HUES64 (cell line): Measurements from ENCODE around the gene EYS.
"Not testable (repeated sequence)": the region's sequence is repeated elsewhere in the genome, so short reads cannot be mapped to it uniquely, and the experiment has no call there.

Source experiments
- H3K27ac ChIP-seq: 2 replicates; pipeline ENCODE4 v1.7.0; 2013; ENCODE audit warnings: low read depth, low read length, inconsistent platforms
- H3K27me3 ChIP-seq: 2 replicates; pipeline ENCODE4 v1.6.1; 2013; ENCODE audit warnings: mild to moderate bottlenecking, low read length; ENCODE audit not compliant: insufficient read depth
- H3K36me3 ChIP-seq: 2 replicates; pipeline ENCODE4 v1.6.1; 2013; ENCODE audit warnings: mild to moderate bottlenecking, low read length; ENCODE audit not compliant: insufficient read depth
- H3K4me1 ChIP-seq: 2 replicates; pipeline ENCODE4 v1.6.1; 2013; ENCODE audit warnings: mild to moderate bottlenecking, low read length, moderate library complexity; ENCODE audit not compliant: insufficient read depth
- H3K4me3 ChIP-seq: 2 replicates; pipeline ENCODE4 v1.5.1; 2013; ENCODE audit warnings: mild to moderate bottlenecking, low read length, moderate library complexity
- H3K9ac ChIP-seq: 2 replicates; pipeline ENCODE4 v1.6.1; 2013; ENCODE audit warnings: mild to moderate bottlenecking, low read depth, low read length
- H3K9me3 ChIP-seq: 2 replicates; pipeline ENCODE4 v1.6.1; 2013; ENCODE audit warnings: low read depth, low read length; ENCODE audit not compliant: insufficient read depth
- WGBS: fragments of 150-250, 120-280 bp; methylation state at CpG from one replicate; pipeline ENCODE4 v1.1.7; 2013; ENCODE audit warnings: missing lambda C conversion rate; 5-methylcytosine and 5-hydroxymethylcytosine counted together

The EYS gene

GRCh38 chr6:64050590-64050989 lies 1656.4 kb downstream of the EYS start:
- Histone ChIP-seq H3K27me3 (no peaks in the 10 kb centered on the region), H3K9me3 (no peaks in the 10 kb centered on the region), H3K4me3 (no peak overlapping the region), H3K9ac (no peak overlapping the region), H3K36me3 (no peaks in the 10 kb centered on the region), H3K4me1 (no peaks in the 10 kb centered on the region), H3K27ac (no peak overlapping the region)
- 89% methylated on average over 1 of the region's 1 CpG for WGBS

GRCh38 chr6:64049736-64050135 lies 1657.3 kb downstream of the EYS start:
- whole genome bisulfite sequencing = 79% methylated on average over 2 of the region's 2 CpGs
- Histone ChIP-seq H3K27me3 (no peaks in the 10 kb centered on the region), H3K4me1 (no peaks in the 10 kb centered on the region), H3K4me3 (no peak overlapping the region), H3K27ac (no peak overlapping the region), H3K36me3 (no peaks in the 10 kb centered on the region), H3K9ac (no peak overlapping the region), H3K9me3 (no peaks in the 10 kb centered on the region)

- H3K9me3 ChIP-seq = no peaks in the 10 kb centered on the region
- no peak overlapping the region for H3K9ac ChIP-seq
- H3K4me3 ChIP-seq = no peak overlapping the region
- H3K27me3 ChIP-seq = no peaks in the 10 kb centered on the region
- no peaks in the 10 kb centered on the region for H3K4me1 ChIP-seq
- H3K27ac ChIP-seq = no peak overlapping the region
- H3K36me3 ChIP-seq = no peaks in the 10 kb centered on the region
- WGBS = 100% methylated on average over 1 of the region's 1 CpG
Measured at GRCh38 chr6:64046746-64047208, 1660.2 kb downstream of the EYS start.

DNA sequence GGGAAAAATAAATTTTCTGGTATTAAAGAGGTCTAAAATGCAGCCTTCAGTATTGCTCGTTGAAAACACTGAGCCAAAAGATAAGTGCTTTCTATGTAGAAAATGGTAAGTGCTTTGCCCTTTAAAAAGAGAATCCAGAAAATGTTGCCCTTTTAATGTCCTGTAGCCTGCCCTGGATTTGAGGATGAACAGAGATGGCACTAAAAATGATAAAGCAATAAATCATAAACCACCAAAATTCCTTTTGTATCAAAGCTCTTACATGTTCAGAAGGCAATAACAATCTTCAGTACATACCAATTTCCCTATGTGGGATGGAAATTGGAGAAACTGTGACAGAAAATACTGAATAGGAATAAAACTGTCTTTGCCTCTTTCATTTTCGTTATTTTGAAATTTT lies 1665.7 kb downstream of the EYS start:
- H3K27ac ChIP-seq = no peak overlapping the region
- H3K27me3 ChIP-seq = no peaks in the 10 kb centered on the region
- no peaks in the 10 kb centered on the region for H3K36me3 ChIP-seq
- 90% methylated on average over 1 of the region's 2 CpGs for WGBS
- H3K9ac ChIP-seq = no peak overlapping the region
- no peaks in the 10 kb centered on the region for H3K4me1 ChIP-seq
- no peaks in the 10 kb centered on the region for H3K9me3 ChIP-seq
- H3K4me3 ChIP-seq = no peak overlapping the region

DNA sequence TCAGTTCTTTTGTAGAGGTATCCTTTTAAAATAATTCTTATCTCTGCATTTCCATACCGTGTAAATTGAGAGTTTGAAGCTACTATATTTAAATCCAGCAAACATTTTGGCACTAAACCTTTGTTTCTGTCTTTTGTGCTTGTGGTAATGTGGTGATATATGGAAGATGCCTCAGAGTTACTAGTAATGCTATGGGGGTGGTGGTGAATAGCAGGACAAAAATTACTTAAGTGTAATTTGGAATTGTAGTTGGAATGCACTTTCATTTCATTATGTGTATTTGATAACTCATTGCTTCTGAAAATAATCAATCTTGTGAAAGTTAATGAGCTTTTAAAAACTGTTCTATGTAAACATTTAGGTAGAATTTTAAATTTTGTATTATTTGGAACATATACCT lies 1666.9 kb downstream of the EYS start:
- WGBS = no CpG with 5 or more reads among the region's 1 CpG
- Histone ChIP-seq H3K9me3 (no peaks in the 10 kb centered on the region), H3K4me1 (no peaks in the 10 kb centered on the region), H3K27ac (no peak overlapping the region), H3K9ac (no peak overlapping the region), H3K4me3 (no peak overlapping the region), H3K36me3 (no peaks in the 10 kb centered on the region), H3K27me3 (no peaks in the 10 kb centered on the region)

GRCh38 chr6:64037427-64037826 lies 1669.6 kb downstream of the EYS start:
- H3K9me3 ChIP-seq = no peaks in the 10 kb centered on the region
- WGBS = 80% methylated on average over 1 of the region's 1 CpG
- H3K36me3 ChIP-seq = no peaks in the 10 kb centered on the region
- no peak overlapping the region for H3K9ac ChIP-seq
- H3K27me3 ChIP-seq = no peaks in the 10 kb centered on the region
- H3K27ac ChIP-seq = no peak overlapping the region
- no peaks in the 10 kb centered on the region for H3K4me1 ChIP-seq
- no peak overlapping the region for H3K4me3 ChIP-seq

DNA sequence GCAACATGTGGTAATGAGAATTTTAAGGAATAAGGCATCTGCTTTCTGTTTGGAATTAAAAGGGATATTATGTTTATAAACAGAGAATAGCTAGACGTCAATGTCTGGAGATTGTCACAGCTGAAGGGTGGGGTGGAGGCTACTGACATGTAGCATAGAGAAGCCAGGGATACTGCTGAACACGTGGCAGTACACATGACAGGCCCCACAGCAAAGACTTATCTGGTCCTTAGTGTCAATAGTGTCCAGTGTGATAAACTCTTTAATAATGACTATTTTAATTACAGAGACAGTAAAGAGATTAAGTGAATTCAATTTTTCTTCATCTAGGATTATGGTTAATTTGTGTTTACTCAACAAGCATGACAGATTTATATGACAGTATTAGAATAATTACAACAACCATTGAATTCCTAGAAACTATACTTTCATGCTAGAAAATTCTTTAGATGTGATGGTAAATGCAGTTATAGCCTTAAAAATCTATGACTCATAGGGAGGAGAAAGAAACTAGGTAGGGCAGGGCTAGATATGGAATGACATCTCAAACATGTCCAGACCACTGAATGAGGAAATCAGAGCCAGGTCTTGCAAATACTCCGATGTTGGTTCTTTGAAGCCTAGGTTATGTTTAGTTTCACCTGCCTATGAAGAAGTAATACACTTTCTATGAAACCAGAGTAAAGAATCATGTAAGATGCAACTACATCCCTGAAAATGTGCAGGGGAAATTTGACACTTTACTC lies 1671.9 kb downstream of the EYS start:
- Histone ChIP-seq H3K4me1 (no peaks in the 10 kb centered on the region), H3K9me3 (no peaks in the 10 kb centered on the region), H3K4me3 (no peak overlapping the region), H3K9ac (no peak overlapping the region), H3K27ac (no peak overlapping the region), H3K27me3 (no peaks in the 10 kb centered on the region), H3K36me3 (no peaks in the 10 kb centered on the region)
- 91% methylated on average over 3 of the region's 3 CpGs for WGBS

DNA sequence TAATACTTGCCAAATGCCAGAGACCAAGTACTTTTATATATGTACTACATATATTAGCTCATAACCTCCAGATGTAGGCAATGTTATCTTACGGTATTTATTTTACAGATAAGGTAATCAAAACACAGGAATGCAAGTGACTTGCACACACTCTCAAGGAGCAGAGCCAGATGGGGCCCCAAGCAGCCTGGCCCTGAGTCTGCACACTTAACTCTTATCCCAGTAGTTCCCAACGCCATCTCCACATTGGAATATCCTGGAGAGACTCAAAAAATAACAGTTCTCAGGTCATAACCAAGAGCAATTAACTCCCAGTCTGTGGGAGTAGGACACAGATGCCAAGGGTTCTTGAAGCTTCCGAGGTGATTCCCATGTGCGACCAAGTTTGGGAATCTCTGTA lies 1672.7 kb downstream of the EYS start:
- Histone ChIP-seq H3K4me1 (no peaks in the 10 kb centered on the region), H3K9ac (no peak overlapping the region), H3K27me3 (no peaks in the 10 kb centered on the region), H3K9me3 (no peaks in the 10 kb centered on the region), H3K36me3 (no peaks in the 10 kb centered on the region), H3K4me3 (no peak overlapping the region), H3K27ac (no peak overlapping the region)
- 96% methylated on average over 4 of the region's 4 CpGs for WGBS

DNA sequence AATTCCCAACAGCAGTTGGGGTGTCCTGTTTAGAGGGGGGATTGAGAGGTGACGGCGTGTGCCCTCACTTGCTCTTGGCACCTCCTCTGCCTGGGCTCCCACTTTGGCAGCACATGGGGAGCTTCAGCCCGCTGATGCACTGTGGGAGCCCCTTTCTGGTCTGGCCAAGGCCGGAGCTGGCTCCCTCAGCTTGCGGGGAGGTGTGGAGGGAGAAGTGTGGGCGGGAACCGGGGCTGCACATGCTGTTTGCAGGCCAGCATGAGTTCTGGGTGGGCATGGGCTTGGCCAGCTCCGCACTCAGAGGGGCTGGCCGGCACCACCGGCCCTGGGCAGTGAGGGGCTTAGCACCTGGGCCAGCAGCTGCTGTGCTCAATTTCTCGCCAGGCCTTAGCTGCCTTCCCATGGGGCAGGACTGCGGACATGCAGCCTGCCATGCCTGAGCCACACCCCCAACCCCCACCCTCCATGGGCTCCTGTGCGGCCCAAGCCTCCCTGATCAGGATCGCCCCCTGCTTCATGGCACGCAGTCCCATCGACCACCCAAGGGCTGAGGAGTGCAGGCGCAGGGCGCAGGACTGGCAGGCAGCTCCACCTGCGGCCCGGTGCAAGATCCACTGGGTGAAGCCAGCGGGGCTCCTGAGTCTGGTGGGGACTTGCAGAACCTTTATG lies 1675.9 kb downstream of the EYS start:
- H3K27ac ChIP-seq, H3K27me3 ChIP-seq, H3K4me1 ChIP-seq, H3K9me3 ChIP-seq, H3K4me3 ChIP-seq, H3K36me3 ChIP-seq, H3K9ac ChIP-seq: not testable (repeated sequence)
- 97% methylated on average over 21 of the region's 21 CpGs for WGBS

GRCh38 chr6:64023693-64024092 lies 1683.3 kb downstream of the EYS start:
- Histone ChIP-seq H3K4me3 (no peak overlapping the region), H3K9me3 (no peaks in the 10 kb centered on the region), H3K27me3 (no peaks in the 10 kb centered on the region), H3K4me1 (no peaks in the 10 kb centered on the region), H3K9ac (no peak overlapping the region), H3K27ac (no peak overlapping the region), H3K36me3 (no peaks in the 10 kb centered on the region)
- WGBS = 96% methylated on average over 24 of the region's 24 CpGs

- no peaks in the 10 kb centered on the region for H3K9me3 ChIP-seq
- no peak overlapping the region for H3K4me3 ChIP-seq
- H3K36me3 ChIP-seq = no peaks in the 10 kb centered on the region
- H3K4me1 ChIP-seq = peaks cover 13% of the 10 kb centered on the region
- H3K27ac ChIP-seq = no peak overlapping the region
- no peak overlapping the region for H3K9ac ChIP-seq
- H3K27me3 ChIP-seq = no peaks in the 10 kb centered on the region
Measured at GRCh38 chr6:64014595-64014994, 1692.4 kb downstream of the EYS start.
